ENCODE results near the gene ZNF148. TPM values are rescaled to one million over a fixed set of nuclear protein-coding genes. Genes with fewer than 3 reads are reported as not detected.

The ZNF148 gene
- total and polyA plus RNA-seq, 9 donors, result 12.9 to 36.0 (median 19.8) TPM

DNA sequence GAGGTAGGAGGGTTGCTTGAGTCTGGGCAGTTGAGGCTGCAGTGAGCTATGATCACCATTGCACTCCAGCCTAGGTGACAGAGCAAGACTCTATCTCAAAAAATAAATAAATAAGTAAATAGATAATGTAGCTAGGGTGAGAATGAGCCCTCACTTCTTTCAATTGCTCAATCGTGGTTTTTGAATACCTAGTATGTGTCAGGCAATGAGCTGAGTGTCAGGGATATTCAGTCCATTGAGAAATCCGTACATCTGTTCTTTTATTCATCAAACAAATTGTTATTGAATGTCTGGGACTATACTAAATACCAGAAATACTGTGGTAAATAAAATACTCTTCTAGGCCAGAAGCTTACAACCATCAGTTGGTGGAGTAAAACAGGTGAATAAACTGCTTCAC lies 6.2 kb upstream of the ZNF148 start:
- DNase-seq, result no peak
- Histone ChIP-seq H3K27ac (ENCODE audit: low read length) (no peak overlapping the region), H3K9me3 (replicated peaks; ENCODE audit: control insufficient read depth, low read depth, low read length) (no peaks in the 10 kb centered on the region), H3K4me1 (ENCODE audit: control insufficient read depth, insufficient read depth, low read length) (peaks cover under 1% of the 10 kb centered on the region), H3K27me3 (ENCODE audit: control insufficient read depth, insufficient read depth, low read length) (no peaks in the 10 kb centered on the region), H3K4me3 (ENCODE audit: low read length) (no peak overlapping the region), H3K36me3 (ENCODE audit: control insufficient read depth, insufficient read depth, low read length) (no peaks in the 10 kb centered on the region)
- no CpG with 5 or more reads among the region's 2 CpGs for WGBS (ENCODE audit: insufficient coverage)

DNA sequence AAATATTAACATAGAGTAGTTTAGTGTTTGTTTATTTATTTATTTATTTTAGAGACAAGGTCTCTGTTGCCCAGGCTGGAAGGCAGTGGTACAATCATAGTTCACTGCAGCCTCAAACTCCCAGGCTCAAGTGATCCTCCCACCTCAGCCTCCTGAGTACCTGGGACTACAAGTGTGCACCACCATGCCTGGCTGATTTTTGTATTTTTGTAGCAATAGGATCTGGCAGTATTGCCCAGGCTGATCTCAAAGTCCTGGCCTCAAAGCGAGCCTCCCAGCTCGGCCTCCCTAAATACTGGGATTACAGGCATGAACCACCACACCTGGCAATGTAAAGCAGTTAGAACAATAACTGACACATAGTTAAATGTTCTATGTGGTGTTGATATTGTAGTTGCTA lies 4.4 kb upstream of the ZNF148 start:
- H3K4me3 ChIP-seq (ENCODE audit: low read length), result no peak overlapping the region
- H3K27me3 ChIP-seq (ENCODE audit: control insufficient read depth, insufficient read depth, low read length), result no peaks in the 10 kb centered on the region
- H3K27ac ChIP-seq (ENCODE audit: low read length), result no peak overlapping the region
- H3K4me1 ChIP-seq (ENCODE audit: control insufficient read depth, insufficient read depth, low read length), result peaks cover 8% of the 10 kb centered on the region
- no CpG with 5 or more reads among the region's 2 CpGs for WGBS (ENCODE audit: insufficient coverage)
- H3K36me3 ChIP-seq (ENCODE audit: control insufficient read depth, insufficient read depth, low read length), result no peaks in the 10 kb centered on the region
- no peaks in the 10 kb centered on the region for H3K9me3 ChIP-seq (replicated peaks; ENCODE audit: control insufficient read depth, low read depth, low read length)
- no peak for DNase-seq

DNA sequence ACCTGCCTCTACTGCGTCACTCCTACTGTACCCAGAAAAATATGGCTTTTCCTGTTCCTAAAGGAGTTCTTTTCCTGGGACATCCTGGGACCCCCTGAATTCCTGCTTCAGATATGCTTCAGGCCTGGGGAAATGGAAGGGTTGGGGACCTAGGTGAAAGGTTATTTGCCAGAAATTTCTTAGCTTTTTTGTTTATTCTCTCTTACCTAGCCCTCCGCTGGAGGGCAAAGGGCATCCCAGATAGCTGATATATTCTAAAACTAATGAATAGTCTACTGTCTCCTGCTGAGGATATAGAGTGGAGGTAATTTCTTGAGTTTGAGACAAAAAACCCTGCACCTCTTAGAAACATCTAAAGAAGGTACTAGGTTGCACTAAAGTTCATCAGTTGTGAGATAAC lies 3.6 kb upstream of the ZNF148 start:
- Histone ChIP-seq H3K27ac (ENCODE audit: low read length) (no peak overlapping the region), H3K4me3 (ENCODE audit: low read length) (no peak overlapping the region), H3K36me3 (ENCODE audit: control insufficient read depth, insufficient read depth, low read length) (no peaks in the 10 kb centered on the region), H3K9me3 (replicated peaks; ENCODE audit: control insufficient read depth, low read depth, low read length) (no peaks in the 10 kb centered on the region), H3K27me3 (ENCODE audit: control insufficient read depth, insufficient read depth, low read length) (no peaks in the 10 kb centered on the region), H3K4me1 (ENCODE audit: control insufficient read depth, insufficient read depth, low read length) (peaks cover 11% of the 10 kb centered on the region)
- no peak for DNase-seq
- no CpG with 5 or more reads among the region's 2 CpGs for WGBS (ENCODE audit: insufficient coverage)

DNA sequence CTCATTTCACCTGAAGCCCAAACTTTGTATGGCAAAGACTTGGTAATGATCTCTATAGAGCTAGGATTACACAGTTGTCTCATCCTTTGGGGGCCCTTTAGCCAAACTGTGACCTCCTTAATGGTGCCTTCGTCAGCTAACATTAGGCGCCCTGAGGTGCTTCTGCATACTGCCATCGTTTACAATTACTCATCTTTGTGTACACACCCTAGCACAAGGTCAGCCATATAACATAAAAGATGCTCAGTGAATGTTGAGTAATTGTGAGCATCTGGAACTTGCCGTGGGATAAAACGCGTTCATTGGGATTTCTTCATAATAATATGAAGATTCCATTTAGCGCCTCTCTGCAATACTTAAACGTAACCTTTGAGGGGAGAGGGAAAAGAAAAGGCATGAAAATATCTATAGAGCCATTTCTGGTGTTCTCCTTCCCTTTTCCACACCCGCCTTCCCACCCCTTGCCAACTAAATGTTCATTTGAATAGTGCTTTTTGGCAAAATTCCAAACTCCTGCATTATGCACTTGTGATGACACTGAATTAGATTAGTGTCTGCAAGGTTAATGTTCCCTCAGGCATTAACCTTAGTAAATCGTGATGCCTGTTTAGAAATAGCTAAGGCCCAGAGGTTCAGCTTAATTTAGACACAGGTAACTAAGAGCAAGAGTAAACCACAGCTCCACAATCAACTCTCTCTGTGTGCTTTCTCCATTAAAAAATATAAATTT lies 990 bp upstream of the ZNF148 start:
- WGBS (ENCODE audit: insufficient coverage), result no CpG with 5 or more reads among the region's 10 CpGs
- DNase-seq, result peak; percentile 23
- peaks cover 16% of the 10 kb centered on the region for H3K4me1 ChIP-seq (ENCODE audit: control insufficient read depth, insufficient read depth, low read length)
- peak overlapping the region; percentile 92 for H3K4me3 ChIP-seq (ENCODE audit: low read length)
- no peaks in the 10 kb centered on the region for H3K9me3 ChIP-seq (replicated peaks; ENCODE audit: control insufficient read depth, low read depth, low read length)
- H3K27ac ChIP-seq (ENCODE audit: low read length), result peak overlapping the region; percentile 91
- H3K36me3 ChIP-seq (ENCODE audit: control insufficient read depth, insufficient read depth, low read length), result peaks cover 3% of the 10 kb centered on the region
- no peaks in the 10 kb centered on the region for H3K27me3 ChIP-seq (ENCODE audit: control insufficient read depth, insufficient read depth, low read length)

DNA sequence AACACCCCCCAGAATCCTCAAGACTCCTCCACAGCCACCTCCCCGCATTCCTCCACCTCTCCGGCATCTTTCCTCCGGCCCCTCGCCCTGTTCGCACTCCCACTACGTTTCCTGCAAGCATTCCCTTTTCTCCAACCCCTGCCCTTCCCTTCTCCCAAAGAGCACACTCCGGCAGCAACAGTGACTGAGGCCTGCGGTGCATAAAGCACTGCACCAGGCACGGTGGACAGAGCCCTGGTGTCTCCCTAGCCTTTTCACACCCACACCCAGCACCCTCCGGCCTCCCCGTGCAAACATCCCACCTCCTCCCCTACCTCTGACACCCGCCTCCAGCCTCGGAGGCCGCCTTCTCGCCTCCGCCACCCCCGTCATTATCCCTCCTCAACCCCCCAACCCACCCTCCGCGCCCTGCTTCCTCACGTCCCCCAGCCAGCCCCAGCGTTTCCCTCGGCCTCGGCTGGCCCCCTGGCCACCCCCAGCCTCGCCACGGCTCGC lies 577 bp downstream of the ZNF148 start:
- peak overlapping the region; percentile 92 for H3K4me3 ChIP-seq (ENCODE audit: low read length)
- no peaks in the 10 kb centered on the region for H3K9me3 ChIP-seq (replicated peaks; ENCODE audit: control insufficient read depth, low read depth, low read length)
- no peaks in the 10 kb centered on the region for H3K27me3 ChIP-seq (ENCODE audit: control insufficient read depth, insufficient read depth, low read length)
- H3K27ac ChIP-seq (ENCODE audit: low read length), result peak overlapping the region; percentile 81
- H3K4me1 ChIP-seq (ENCODE audit: control insufficient read depth, insufficient read depth, low read length), result peaks cover 16% of the 10 kb centered on the region
- 0% methylated on average over 18 of the region's 26 CpGs for WGBS (ENCODE audit: insufficient coverage)
- H3K36me3 ChIP-seq (ENCODE audit: control insufficient read depth, insufficient read depth, low read length), result peaks cover 3% of the 10 kb centered on the region
- DNase-seq, result peak; percentile 54

DNA sequence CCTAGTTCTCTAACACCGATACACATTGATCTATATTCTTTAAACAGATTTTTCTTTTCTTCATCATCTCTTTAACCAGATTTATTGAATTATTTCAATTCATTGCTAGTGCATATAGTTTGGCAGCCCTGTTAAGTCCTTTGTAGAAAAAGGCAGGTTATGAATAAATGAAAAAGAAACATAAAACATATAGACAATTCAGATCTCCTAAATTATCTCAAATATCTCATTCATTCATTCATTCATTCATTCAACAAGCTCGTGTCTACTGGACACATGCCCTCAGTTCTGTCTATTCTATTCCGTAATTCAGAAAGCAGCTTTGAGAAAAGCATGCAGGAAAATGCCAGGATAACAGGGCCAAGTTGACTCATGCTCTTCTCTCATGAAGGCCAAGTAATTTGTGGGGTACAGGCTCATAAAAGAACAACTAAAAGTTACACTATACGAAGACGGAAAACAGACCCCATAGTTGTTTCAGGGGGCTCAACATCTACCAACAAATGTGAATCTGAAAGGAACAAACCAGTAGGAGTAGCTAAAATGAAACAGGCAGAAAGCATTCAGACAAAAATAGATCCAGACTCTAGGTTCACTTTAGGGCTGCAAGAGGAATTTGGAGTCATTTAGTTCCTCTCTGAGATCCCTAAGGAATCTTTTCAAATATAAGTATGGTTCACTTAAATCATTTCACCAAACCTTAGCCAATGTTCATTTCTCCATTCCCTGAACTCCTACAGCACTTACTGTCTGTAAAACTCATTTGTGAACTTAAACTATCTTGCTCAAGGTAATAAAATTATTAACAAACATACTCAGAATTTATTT lies 7.5 kb downstream of the ZNF148 start:
- no peaks in the 10 kb centered on the region for H3K27me3 ChIP-seq (ENCODE audit: control insufficient read depth, insufficient read depth, low read length)
- no peak overlapping the region for H3K27ac ChIP-seq (ENCODE audit: low read length)
- no peak overlapping the region for H3K4me3 ChIP-seq (ENCODE audit: low read length)
- peak; percentile 73 for DNase-seq
- no peaks in the 10 kb centered on the region for H3K4me1 ChIP-seq (ENCODE audit: control insufficient read depth, insufficient read depth, low read length)
- H3K9me3 ChIP-seq (replicated peaks; ENCODE audit: control insufficient read depth, low read depth, low read length), result no peaks in the 10 kb centered on the region
- peaks cover 5% of the 10 kb centered on the region for H3K36me3 ChIP-seq (ENCODE audit: control insufficient read depth, insufficient read depth, low read length)
- 5% methylated on average over 2 of the region's 5 CpGs for WGBS (ENCODE audit: insufficient coverage)

DNA sequence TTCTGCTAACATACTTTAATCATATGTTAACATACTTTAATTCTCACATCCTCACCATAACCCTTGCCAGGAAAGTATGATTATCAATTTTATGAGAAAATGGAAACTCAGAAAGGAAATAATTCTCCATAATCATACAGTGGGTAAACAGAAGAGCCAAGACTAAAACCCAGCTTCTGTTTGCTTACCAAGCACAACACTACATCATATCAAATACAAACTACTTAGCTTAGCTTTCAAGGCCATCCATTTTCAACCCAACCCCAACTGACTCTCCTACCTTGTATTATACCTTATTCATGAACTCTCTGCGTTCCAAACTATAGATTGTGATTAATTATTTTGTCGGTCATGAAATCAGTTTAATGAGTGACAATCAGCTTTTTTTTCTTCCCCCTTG lies 9.0 kb downstream of the ZNF148 start:
- Histone ChIP-seq H3K4me3 (ENCODE audit: low read length) (no peak overlapping the region), H3K36me3 (ENCODE audit: control insufficient read depth, insufficient read depth, low read length) (peaks cover 2% of the 10 kb centered on the region), H3K27ac (ENCODE audit: low read length) (no peak overlapping the region), H3K9me3 (replicated peaks; ENCODE audit: control insufficient read depth, low read depth, low read length) (no peaks in the 10 kb centered on the region), H3K4me1 (ENCODE audit: control insufficient read depth, insufficient read depth, low read length) (no peaks in the 10 kb centered on the region), H3K27me3 (ENCODE audit: control insufficient read depth, insufficient read depth, low read length) (no peaks in the 10 kb centered on the region)
- DNase-seq, result peak; percentile 17
- no CpG with 5 or more reads among the region's 2 CpGs for WGBS (ENCODE audit: insufficient coverage)

DNA sequence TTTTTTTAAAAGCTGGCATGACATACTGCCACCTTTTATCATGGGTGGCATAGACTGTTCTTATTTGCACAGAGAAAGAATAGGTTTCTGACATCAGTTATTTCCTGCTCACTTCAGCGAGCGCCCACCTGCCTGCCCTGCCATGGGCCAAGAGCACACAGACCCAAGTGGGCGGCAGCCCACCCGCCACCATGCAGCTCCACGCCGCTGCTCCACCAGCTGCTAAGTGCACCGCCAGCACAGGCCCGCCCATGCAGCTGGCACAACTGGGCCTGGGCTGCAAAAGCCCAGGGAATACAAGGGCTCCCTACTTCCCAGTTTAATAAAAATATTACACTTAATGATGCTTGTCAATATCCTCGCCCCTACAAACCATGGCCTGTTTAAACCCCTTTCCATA lies 15.4 kb downstream of the ZNF148 start:
- Histone ChIP-seq H3K4me3 (ENCODE audit: low read length) (no peak overlapping the region), H3K36me3 (ENCODE audit: control insufficient read depth, insufficient read depth, low read length) (no peaks in the 10 kb centered on the region), H3K27me3 (ENCODE audit: control insufficient read depth, insufficient read depth, low read length) (no peaks in the 10 kb centered on the region), H3K9me3 (replicated peaks; ENCODE audit: control insufficient read depth, low read depth, low read length) (no peaks in the 10 kb centered on the region), H3K27ac (ENCODE audit: low read length) (no peak overlapping the region), H3K4me1 (ENCODE audit: control insufficient read depth, insufficient read depth, low read length) (peaks cover 7% of the 10 kb centered on the region)
- DNase-seq, result no peak
- WGBS (ENCODE audit: insufficient coverage), result 89% methylated on average over 9 of the region's 9 CpGs

DNA sequence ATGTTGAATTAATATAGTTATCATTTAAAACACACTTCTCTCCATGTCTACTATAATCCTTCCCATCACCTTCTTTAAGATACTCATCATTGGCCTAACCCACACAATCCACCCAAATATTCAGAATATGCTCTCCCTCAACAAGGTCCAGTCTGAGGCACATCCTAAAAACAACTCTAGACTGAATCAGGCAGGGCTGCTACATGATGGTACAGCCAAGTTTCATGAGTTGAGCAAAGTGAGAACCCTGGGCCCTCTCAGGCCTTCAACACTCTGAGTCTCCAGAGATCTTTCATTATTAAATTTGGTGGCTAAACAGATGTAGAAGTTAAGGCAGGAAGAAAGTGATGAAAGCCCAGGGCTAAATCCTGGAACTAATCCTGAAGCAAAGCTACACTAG lies 16.2 kb downstream of the ZNF148 start:
- Histone ChIP-seq H3K4me1 (ENCODE audit: control insufficient read depth, insufficient read depth, low read length) (peaks cover 7% of the 10 kb centered on the region), H3K27ac (ENCODE audit: low read length) (no peak overlapping the region), H3K4me3 (ENCODE audit: low read length) (no peak overlapping the region), H3K9me3 (replicated peaks; ENCODE audit: control insufficient read depth, low read depth, low read length) (no peaks in the 10 kb centered on the region), H3K36me3 (ENCODE audit: control insufficient read depth, insufficient read depth, low read length) (no peaks in the 10 kb centered on the region), H3K27me3 (ENCODE audit: control insufficient read depth, insufficient read depth, low read length) (no peaks in the 10 kb centered on the region)
- no peak for DNase-seq

DNA sequence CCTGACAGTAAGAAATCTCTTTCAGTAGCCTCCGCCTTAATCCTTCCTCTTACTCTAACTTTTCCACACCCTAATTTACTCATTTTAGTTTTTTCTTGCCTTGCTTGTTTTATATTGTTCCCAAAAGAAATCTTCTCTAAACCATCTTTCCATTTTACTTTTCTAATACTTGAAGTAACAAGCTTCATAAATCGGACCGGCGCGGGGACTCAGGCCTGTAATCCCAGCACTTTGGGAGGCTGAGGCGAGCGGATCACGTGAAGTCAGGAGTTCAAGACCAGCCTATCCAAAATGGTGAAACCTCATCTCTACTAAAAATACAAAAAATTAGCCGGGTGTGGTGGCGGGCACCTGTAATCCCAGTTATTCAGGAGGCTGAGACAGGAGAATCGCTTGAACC lies 17.3 kb downstream of the ZNF148 start:
- 78% methylated on average over 6 of the region's 11 CpGs for WGBS (ENCODE audit: insufficient coverage)
- no peaks in the 10 kb centered on the region for H3K27me3 ChIP-seq (ENCODE audit: control insufficient read depth, insufficient read depth, low read length)
- no peaks in the 10 kb centered on the region for H3K9me3 ChIP-seq (replicated peaks; ENCODE audit: control insufficient read depth, low read depth, low read length)
- H3K27ac ChIP-seq (ENCODE audit: low read length), result no peak overlapping the region
- peaks cover 7% of the 10 kb centered on the region for H3K4me1 ChIP-seq (ENCODE audit: control insufficient read depth, insufficient read depth, low read length)
- H3K36me3 ChIP-seq (ENCODE audit: control insufficient read depth, insufficient read depth, low read length), result no peaks in the 10 kb centered on the region
- DNase-seq, result no peak
- peak overlapping the region; percentile 63 for H3K4me3 ChIP-seq (ENCODE audit: low read length)

Measured in muscle of leg (tissue), 11 donors.